HEK293T (cell line): Measurements from ENCODE around the gene CDHR5.

Source experiments
- BHLHE40 ChIP-seq: fragments of 450-650 bp; IDR thresholded peaks from 2 replicates; pipeline ENCODE4 v1.6.1; 2016; ENCODE audit warnings: mild to moderate bottlenecking, moderate library complexity, borderline replicate concordance
- FOXK2 ChIP-seq: fragments of 450-650 bp; IDR thresholded peaks from 2 replicates; pipeline ENCODE4 v1.6.1; 2016; ENCODE audit warnings: mild to moderate bottlenecking
- LEF1 ChIP-seq: fragments of 450-650 bp; IDR thresholded peaks from 2 replicates; pipeline ENCODE4 v1.6.1; 2017; ENCODE audit warnings: mild to moderate bottlenecking, borderline replicate concordance
- PKNOX1 ChIP-seq: fragments of 450-650 bp; IDR thresholded peaks from 2 replicates; pipeline ENCODE4 v1.6.1; 2016
- SP1 ChIP-seq: fragments of 450-650 bp; IDR thresholded peaks from 2 replicates; pipeline ENCODE4 v1.6.1; 2017
- SUZ12 ChIP-seq: fragments of 450-650 bp; IDR thresholded peaks from 2 replicates; pipeline ENCODE4 v1.6.1; 2016; ENCODE audit warnings: mild to moderate bottlenecking
- ZNF384 ChIP-seq: fragments of 450-650 bp; IDR thresholded peaks from 2 replicates; pipeline ENCODE4 v1.6.1; 2016

- no peak for TF ChIP-seq BHLHE40
- TF ChIP-seq ZNF384, result no peak
- TF ChIP-seq LEF1, result no peak
- TF ChIP-seq PKNOX1, result no peak
- no peak for TF ChIP-seq SP1
- no peak for TF ChIP-seq FOXK2
- no peak for TF ChIP-seq SUZ12
These were observed 29.1 kb upstream of the CDHR5 start for GRCh38 chr11:653837-654236.
